NCI-H1417 (cell line): Measurements from ENCODE around the gene ABCB9.
"Not testable (repeated sequence)": the region's sequence is repeated elsewhere in the genome, so short reads cannot be mapped to it uniquely, and the experiment has no call there.

Experiments used
- DNase-seq, 3 experiments: peaks; one replicate each; lab custom pipeline; 2025; lab: John Stamatoyannopoulos, UW

Gene ABCB9

GRCh38 chr12:122965851-122966742 is at the start of gene ABCB9:
ABCB9 (minus strand) TSS chr12:122966463; CDS start chr12:122960235, 6,228 bp downstream.
- peak; percentile 95 to 98 (median 97) for DNase-seq

DNA sequence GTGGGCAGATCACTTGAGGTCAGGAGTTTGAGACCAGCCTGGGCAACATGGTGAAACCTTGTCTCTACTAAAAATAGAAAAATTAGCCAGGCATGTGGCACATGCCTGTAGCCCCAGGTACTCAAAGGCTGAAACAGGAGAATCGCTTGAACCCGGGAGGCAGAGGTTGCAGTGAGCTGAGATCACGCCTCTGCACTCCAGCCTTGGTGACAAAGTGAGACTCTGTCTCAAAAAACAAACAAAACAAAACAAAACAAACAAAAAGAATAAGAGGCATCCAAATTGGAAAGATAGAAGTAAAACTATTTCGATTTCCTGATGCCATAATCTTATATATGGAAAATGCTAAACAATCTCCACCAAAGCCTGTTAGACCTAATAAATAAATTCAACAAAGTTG is 48.2 kb upstream of the ABCB9 start:
- not testable (repeated sequence) for DNase-seq

DNA sequence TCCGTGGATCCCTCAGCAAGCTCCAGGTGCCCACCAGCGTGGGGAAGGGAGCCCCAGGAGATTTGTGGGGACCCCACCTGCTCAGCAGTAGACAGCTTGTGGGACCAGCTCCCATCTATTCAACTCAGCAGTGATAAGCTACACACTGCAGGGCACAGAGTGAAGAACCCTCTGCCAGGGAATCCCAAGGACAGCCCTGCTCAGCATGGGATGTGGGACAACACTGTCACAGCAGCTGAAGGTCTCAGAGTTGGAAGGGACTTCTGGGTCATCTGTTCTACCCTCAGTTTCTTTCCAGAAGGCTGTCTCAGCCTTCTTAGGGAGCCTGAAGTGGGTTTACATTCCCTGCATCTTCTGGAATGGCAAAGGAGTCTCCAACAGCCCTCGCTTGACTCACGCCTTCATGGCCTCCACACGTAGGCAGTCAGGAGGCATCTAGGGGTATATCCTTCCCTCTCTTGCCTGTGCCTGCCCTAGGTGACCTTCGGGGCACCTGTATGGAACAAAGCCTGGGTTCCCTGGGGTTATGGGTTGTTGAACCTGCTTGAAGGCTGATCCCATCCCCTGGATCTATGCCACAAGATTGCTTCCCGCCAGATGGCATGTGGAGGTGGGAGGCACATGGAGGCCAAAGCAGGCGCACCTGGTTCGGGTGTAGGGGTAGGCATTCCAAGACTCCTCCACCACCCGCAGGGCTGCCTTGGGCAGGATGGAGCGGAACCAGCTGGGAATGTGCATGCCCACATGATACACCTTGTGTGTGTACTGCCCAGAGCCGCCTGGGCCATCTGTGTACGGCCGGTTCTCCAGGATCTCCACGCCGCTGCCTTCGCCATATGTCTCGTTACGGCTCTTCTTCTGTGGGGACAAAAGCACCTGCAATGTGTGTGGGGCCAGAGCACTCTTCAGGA is 47.2 kb upstream of the ABCB9 start:
- no peak for DNase-seq

GRCh38 chr12:123011701-123012100 is 45.4 kb upstream of the ABCB9 start:
- no peak for DNase-seq

DNA sequence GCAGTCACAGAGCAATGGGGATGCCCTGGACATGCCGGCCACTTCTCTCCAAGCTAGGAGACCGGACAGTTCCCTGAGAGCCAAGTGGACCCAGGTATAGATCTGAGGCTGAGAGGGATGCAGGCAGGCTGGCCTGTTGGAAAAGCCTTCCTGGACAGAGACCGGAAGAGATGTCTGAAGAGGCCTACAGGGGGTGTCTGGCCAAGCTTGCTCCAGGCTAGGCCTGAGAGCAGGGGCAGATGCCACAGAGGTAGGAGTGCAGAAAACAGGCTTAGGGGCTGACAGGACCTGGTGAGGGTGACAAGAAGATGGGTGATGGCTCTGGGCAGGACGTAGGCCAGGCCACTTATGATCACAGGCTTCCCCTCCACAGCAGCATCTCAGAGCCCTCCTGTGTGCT is 44.4 kb upstream of the ABCB9 start:
- no peak for DNase-seq

DNA sequence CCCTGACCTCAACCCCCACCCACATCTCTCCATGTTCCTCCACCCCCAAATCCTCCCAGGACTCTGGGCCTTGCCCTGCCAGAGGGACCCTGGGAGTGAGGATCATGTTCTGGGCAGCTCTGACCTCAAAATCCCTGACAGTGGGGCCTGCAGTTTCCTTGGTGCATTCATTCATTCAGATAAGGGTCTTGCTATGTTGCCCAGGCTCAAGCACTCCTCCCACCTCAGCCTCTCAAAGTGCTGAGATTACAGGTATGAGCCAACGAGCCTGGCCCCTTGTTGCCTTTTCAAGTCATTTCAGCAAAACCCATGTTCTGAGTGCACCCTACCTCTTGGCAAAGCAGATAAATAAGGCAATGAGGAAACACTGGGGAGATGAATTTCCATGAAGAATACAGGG is 43.8 kb upstream of the ABCB9 start:
- DNase-seq, result no peak

DNA sequence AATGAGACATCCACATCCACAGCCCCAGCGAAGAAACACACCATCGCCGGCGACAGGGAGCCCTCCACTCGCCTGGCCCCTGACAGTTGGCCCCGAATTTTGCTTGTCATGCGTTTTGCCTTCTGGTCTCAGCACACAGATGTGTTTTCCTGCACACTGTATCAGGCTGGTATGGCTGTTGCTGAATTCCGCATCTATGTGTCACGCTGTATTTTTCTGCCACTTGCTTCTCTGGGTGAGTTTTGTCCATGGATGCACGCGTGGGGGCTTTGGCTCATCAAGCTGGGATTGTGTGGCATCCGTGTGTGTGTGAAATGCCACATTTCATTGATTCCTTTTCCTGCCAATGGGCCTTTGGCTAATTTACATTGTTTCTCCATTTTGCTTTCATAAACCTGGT is 40.7 kb upstream of the ABCB9 start:
- DNase-seq, result no peak

- DNase-seq, result no peak
Observed at GRCh38 chr12:123005081-123005626, 38.9 kb upstream of the ABCB9 start.

DNA sequence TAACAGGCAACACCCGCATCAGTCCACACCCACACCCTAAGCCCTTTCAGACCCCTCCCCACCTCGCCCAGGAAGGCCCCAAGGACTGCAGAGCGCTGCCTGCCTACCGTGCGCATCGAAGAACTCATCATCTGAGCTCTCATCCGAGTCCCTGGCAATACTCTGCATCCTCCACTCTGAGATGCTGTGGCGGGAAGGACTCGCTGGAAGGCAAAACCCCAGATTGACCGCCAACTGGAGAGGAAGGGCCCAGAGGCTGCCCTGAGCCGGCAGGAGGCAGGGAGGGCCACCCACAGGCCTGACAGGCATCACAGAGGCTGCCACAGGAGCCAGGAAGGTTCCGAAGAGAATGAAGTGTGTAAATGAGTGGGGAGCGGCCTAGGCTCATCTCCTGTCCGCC is 38.0 kb upstream of the ABCB9 start:
- no peak for DNase-seq

DNA sequence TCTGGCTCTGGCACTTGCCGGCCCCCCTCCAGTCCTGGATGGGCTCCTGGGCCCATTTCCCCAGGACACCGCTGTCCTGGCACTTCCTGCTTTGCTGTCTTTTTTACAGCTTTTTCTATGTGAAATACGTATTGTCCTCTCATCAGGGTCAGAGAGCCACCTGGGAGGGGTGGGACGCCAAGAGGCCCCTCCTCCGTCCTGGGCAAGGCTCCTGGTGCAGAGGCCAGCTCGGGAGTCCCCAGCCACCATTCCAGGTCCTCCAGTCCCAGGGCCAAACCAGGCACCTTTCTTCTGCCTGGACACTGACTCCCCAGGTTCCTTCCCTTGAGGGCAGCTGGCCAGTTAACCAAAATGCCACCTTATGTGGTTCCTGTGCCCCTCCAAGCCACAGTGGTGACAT is 37.0 kb upstream of the ABCB9 start:
- DNase-seq, result no peak

DNA sequence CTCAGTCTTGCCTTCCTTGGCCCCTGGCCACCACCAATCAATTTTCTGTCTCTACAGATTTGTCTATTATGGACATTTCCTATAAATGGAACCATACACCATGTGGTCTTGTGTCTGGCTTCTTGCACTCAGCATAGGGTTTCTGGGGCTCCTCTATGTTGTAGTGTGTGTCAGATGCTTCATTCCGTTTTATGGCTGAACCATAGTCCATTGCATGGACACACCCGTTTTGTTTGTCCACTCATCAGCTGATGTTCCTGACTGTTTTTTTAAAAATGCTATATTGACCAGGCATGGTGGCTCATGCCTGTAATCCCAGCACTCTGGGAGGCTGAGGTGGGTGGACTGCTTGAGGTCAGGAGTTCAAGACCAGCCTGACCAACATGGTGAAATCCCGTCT is 35.2 kb upstream of the ABCB9 start:
- no peak for DNase-seq

GRCh38 chr12:123000578-123000977 is 34.3 kb upstream of the ABCB9 start:
- DNase-seq, result no peak

GRCh38 chr12:122999986-123000420 is 33.7 kb upstream of the ABCB9 start:
- no peak for DNase-seq

DNA sequence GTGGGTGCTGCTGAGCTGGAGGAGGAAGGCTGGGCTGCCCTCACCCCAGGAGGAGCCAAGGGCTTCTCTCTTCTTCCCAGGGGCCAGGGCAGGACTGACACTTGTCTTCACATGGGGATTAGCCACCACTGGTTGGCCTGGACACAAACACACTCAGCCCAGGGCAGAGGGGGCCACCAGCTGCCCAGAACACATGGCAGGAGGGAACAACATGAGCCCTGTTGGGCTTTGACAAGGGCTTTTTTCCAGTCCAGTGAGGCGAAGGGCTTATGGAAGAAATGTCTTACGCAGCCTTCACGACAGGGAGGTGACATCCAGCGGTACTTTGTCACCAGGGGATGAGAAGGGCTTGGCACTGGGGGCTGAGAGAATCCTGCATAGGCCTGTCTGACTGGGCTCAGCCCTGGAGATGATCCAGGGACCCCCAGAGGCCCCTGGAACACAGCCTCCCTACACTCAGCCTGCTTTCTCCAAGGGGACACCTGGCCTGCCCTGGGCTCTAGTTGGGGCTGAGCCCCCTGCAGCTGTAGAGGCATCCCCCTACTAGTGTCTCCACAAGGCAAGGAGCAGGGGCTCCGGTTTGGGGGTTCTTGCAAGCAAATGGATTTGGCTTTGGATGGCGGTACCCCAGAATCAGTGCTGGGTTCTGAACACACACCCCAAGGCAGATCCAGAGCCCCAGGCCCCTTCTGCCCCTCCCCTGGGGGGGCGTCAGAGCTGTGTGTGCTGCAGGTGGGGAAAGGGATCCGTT is 33.1 kb upstream of the ABCB9 start:
- DNase-seq, result no peak

- no peak for DNase-seq
Observed at GRCh38 chr12:122998316-122998715, 32.1 kb upstream of the ABCB9 start.

DNA sequence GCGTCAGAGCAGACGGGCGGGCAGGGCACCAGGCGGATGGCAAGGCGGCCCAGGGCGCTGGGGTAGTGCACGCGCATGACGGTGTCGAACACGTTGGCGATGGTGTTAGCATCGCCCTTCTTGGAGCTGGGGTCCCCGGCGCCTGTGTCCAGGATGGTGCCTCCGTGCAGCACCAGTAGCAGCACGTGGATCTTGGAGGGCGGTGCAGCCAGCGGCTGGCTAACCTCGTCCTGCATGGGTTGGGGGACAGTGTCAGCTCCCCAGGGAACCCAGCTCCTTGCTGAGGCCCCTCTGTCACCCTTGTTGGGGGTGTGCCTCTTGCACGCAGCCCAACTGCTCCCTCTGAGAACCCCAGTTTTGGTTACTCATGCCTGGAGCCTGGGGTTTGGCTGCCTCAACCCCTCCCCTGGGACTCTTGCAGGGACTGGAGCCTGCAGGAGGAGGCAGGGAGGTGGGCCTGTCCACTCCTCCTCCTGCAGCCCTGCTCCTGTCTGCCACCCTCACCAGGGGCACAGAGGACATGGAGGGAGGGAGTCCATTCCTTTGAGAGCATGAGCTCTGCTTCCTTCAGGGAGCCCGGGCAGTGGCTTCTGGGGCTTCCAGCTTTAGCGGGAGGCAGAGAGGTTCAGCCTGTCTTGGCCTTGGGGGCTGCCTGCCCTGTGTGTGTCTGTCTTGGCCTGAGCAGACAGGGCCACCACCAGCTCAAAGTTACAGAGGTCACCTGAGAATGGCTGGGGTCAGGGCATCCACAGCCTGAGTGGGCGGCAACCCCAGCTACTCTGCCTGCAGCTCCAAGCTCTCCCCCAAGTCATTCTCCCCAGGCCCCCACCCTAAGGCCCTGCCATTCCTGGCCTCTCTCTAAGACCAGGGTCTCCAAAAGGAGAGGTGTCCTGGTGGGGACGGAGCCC is 31.3 kb upstream of the ABCB9 start:
- no peak for DNase-seq

- DNase-seq, result no peak
Observed at GRCh38 chr12:122996621-122997342, 30.5 kb upstream of the ABCB9 start.

DNA sequence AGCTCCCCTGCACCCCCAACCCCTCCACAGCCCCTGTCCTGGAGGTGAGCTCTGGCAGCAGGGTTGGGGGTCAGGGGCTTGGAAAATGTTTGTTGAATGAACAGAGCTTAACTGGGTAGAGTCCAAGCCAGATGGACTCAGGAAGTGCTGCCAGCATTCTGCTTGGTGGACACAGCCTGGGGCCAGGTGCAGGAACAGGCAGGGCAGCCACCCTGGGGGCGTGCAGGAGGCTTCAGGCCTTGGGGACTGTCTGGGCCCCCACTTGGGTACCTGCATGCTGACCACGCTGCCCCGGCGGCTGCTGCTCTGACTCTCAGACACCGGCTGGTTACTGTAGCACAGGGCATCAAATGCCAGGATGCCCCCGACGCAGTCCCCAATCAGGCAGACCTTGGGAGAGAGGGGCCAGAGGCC is 29.9 kb upstream of the ABCB9 start:
- no peak for DNase-seq

DNA sequence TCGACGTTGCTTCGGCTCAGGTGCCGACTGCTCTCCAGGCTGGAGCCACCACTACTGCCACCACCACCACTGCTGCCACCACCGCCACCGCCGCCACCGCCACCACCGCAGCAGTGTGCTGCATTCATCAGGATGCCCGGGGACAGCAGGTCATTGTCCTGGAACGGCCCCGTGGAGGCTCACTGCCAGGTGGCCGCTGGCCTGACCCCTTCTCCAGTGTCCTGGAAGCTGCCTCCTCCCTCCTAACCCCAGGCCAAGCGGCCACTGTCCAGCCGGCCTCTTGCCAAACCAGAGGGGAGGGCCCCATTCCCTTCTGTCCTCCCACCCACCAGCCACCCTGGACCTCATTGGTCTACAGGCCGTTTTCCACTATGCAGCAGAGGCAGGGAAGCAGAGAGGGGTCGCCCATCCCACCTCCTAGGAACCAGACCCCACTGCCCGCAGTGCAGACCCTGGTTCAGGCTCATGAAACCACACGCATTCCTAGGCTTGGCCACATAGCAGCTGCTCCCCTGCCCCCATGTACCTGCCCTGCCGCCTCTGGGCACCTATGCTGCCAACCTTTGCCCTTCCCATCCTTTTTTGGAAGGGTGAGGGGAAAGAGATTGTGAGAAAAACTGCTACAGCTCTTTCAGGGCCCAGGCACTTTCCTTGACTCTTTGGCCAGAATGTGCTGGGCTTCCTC is 29.4 kb upstream of the ABCB9 start:
- DNase-seq, result no peak
